Measurements from ENCODE around the gene BAK1. TPM values are rescaled to one million over a fixed set of nuclear protein-coding genes. Genes with fewer than 3 reads are reported as not detected.
A peak's percentile ranks its signal among the peaks of the same experiment; 100 is the strongest.

The BAK1 gene
- total RNA-seq, 1 experiment from 2014 or later: 18.9 TPM

DNA sequence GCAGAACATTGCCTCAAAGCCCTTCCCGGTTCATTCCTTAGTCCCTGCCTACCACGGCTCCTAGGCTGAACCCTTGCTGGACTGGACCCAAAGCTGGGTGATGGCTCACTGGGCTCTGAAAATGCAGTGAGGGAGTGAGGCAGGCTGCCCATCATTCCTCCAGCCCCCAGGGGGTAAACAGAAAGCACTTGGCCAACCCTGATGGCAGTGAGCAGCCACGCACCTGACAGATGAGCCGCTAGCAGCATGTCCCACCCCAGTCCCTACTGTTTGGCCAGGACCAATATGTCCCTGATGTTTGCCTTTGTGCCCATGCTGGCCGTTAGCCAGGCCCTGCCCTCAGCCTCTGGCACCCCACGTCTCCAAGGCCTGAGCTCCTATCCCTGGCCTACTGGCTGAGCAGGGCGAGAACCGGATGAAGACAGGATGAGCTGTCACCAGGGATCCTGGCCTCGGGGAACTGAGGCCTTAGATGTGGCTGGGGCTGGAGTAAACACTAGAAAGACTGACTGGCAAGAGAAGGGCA lies 19.4 kb upstream of the BAK1 start:
- H3K36me3 ChIP-seq (ENCODE audit: control insufficient read depth in 1 of 2, insufficient read depth in 2 of 2, low read length in 2 of 2): no peaks in the 10 kb centered on the region
- no peak overlapping the region for H3K4me3 ChIP-seq (replicated peaks in 1 of 2; ENCODE audit: low read depth in 1 of 2, low read length in 2 of 2)
- ATAC-seq: peak; percentile 79
- BruUV-seq (replicated peaks): no TSS peak
- no peaks in the 10 kb centered on the region for H3K9me3 ChIP-seq (ENCODE audit: control insufficient read depth in 1 of 2, insufficient read depth in 1 of 2, low read depth in 1 of 2, low read length in 2 of 2)
- no peaks in the 10 kb centered on the region for H4K20me1 ChIP-seq (ENCODE audit: insufficient read depth)
- H3K27ac ChIP-seq (ENCODE audit: low read depth, low read length): peak overlapping the region; percentile 46
- no peaks in the 10 kb centered on the region for H3K9me2 ChIP-seq (ENCODE audit: insufficient read depth)
- H3K4me2 ChIP-seq (ENCODE audit: low read length): peak overlapping the region; percentile 53
- ChIA-PET RAD21 (ENCODE audit: low non-redundant PET in 1 of 2, low total read pairs in 2 of 2, uncharacterized antibody in 2 of 2, unreplicated experiment in 2 of 2) (interaction anchor here in 1 of 2 experiments (0.7 kb wide), 1 partner anchor 124 kb away, joined by 8 read pairs; no protein-coding TSS in a partner anchor), POLR2A (interaction anchor here (0.8 to 2.2 kb wide), 2 partner anchors 9 to 15 kb away, joined by 3 to 8 read pairs; no protein-coding TSS in a partner anchor), CTCF (interaction anchor here (0.6 to 1.9 kb wide), 2 partner anchors 9 to 12 kb away, joined by 3 to 7 read pairs; no protein-coding TSS in a partner anchor)
- H3K27me3 ChIP-seq (ENCODE audit: insufficient read depth, low read length): no peaks in the 10 kb centered on the region
- H3K79me2 ChIP-seq (ENCODE audit: insufficient read depth, low read length): no peaks in the 10 kb centered on the region
- no peak for TF ChIP-seq EZH2 (IDR thresholded peaks at IDR 0.05)
- TF ChIP-seq, protein P1, sequence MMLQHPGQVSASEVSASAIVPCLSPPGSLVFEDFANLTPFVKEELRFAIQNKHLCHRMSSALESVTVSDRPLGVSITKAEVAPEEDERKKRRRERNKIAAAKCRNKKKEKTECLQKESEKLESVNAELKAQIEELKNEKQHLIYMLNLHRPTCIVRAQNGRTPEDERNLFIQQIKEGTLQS (IDR thresholded peaks at IDR 0.05): no peak
- peak; percentile 18 for TF ChIP-seq TCF7L2 (IDR thresholded peaks at IDR 0.05; ENCODE audit: borderline replicate concordance, extremely low read depth, insufficient read depth, insufficient read length)
- 0 out of 2 replicates have a peak, but pooled peaks have one; percentile 17 for TF ChIP-seq ZFX (IDR thresholded peaks at IDR 0.05)
- no peak for DNase-seq (ENCODE audit: low read depth, low spot score)
- no peak overlapping the region for H3K9ac ChIP-seq (ENCODE audit: low read length)
- intact Hi-C loops (cut with micrococcal nuclease): loop anchor here (1.0 kb wide), 1 partner anchor 9 kb away; no protein-coding TSS in a partner anchor
- H2AFZ ChIP-seq (ENCODE audit: low read depth, low read length, poor library complexity, severe bottlenecking): no peak overlapping the region
- H3K4me1 ChIP-seq (ENCODE audit: control insufficient read depth in 1 of 2, insufficient read depth in 2 of 2, low read length in 2 of 2): peaks cover 17 to 33% of the 10 kb centered on the region in 2 experiments

DNA sequence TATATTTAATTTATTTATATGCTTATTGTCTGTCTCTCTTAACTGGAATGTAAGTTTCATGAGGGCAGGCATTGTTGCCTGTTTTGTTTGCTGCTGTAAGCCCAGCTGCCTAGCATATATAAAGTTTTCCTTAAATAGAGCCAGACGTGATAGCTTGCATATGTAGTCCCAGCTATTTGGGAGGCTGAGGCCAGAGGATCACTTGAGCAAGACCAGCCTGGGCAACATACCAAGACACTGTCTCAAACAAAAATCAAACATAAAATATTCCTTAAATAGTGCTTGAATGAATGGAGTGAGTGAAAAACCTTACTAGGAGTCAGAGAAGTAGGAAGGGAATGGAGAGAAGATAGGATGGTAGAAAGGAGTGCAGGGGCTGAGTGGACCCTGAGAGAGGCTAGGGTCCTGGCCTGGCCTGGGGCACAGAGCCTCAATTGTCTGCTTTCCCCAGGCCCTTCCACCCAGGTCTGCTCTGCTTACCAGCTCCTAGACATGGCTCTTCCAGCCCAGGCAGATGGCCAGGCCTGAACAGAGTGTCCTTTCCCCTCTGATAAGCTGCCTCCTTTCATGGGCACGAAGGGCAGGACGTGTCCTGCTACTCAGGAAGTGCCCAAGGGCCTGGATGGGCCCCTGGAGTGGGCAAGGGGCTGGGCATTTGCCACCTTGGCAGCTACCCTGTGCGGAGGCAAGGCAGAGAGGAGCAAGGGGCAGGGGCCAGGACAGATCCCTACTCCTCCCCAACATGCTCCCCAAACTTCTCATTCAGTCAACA lies 17.7 kb upstream of the BAK1 start:
- Histone ChIP-seq H3K79me2 (ENCODE audit: insufficient read depth, low read length) (no peaks in the 10 kb centered on the region), H3K4me3 (replicated peaks in 1 of 2; ENCODE audit: low read depth in 1 of 2, low read length in 2 of 2) (no peak overlapping the region), H3K9ac (ENCODE audit: low read length) (no peak overlapping the region), H3K4me2 (ENCODE audit: low read length) (no peak overlapping the region), H3K9me3 (ENCODE audit: control insufficient read depth in 1 of 2, insufficient read depth in 1 of 2, low read depth in 1 of 2, low read length in 2 of 2) (no peaks in the 10 kb centered on the region), H3K36me3 (ENCODE audit: control insufficient read depth in 1 of 2, insufficient read depth in 2 of 2, low read length in 2 of 2) (no peaks in the 10 kb centered on the region), H3K4me1 (ENCODE audit: control insufficient read depth in 1 of 2, insufficient read depth in 2 of 2, low read length in 2 of 2) (peaks cover 17 to 38% of the 10 kb centered on the region in 2 experiments), H3K27me3 (ENCODE audit: insufficient read depth, low read length) (no peaks in the 10 kb centered on the region), H3K9me2 (ENCODE audit: insufficient read depth) (no peaks in the 10 kb centered on the region), H3K27ac (ENCODE audit: low read depth, low read length) (no peak overlapping the region), H4K20me1 (ENCODE audit: insufficient read depth) (no peaks in the 10 kb centered on the region), H2AFZ (ENCODE audit: low read depth, low read length, poor library complexity, severe bottlenecking) (no peak overlapping the region)
- intact Hi-C loops (cut with micrococcal nuclease): no loop called here
- ATAC-seq: no peak
- RAD21 ChIA-PET (ENCODE audit: low non-redundant PET in 1 of 2, low total read pairs in 2 of 2, uncharacterized antibody in 2 of 2, unreplicated experiment in 2 of 2): no interaction called here
- POLR2A ChIA-PET: interaction anchor here (2.2 kb wide), 1 partner anchor 8 kb away, joined by 8 read pairs; no protein-coding TSS in a partner anchor
- BruUV-seq (replicated peaks): no TSS peak
- no peak for DNase-seq (ENCODE audit: low read depth, low spot score)
- CTCF ChIA-PET: interaction anchor here (1.4 to 1.9 kb wide), 2 partner anchors 8 to 9 kb away, joined by 3 to 7 read pairs; no protein-coding TSS in a partner anchor
- TF ChIP-seq, protein P2, sequence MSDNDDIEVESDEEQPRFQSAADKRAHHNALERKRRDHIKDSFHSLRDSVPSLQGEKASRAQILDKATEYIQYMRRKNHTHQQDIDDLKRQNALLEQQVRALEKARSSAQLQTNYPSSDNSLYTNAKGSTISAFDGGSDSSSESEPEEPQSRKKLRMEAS (IDR thresholded peaks at IDR 0.05): no peak
- TF ChIP-seq TCF7L2 (IDR thresholded peaks at IDR 0.05; ENCODE audit: borderline replicate concordance, extremely low read depth, insufficient read depth, insufficient read length) (no peak), JUND (IDR thresholded peaks at IDR 0.05) (no peak), CBX3 (IDR thresholded peaks at IDR 0.05; ENCODE audit: low read depth) (no peak), SP1 (IDR thresholded peaks at IDR 0.05; ENCODE audit: low read depth) (no peak), CEBPB (IDR thresholded peaks at IDR 0.05; ENCODE audit: low read depth) (no peak), EZH2 (IDR thresholded peaks at IDR 0.05) (no peak), FOSL1 (IDR thresholded peaks at IDR 0.05; ENCODE audit: low read depth) (no peak)
- TF ChIP-seq, protein P3, sequence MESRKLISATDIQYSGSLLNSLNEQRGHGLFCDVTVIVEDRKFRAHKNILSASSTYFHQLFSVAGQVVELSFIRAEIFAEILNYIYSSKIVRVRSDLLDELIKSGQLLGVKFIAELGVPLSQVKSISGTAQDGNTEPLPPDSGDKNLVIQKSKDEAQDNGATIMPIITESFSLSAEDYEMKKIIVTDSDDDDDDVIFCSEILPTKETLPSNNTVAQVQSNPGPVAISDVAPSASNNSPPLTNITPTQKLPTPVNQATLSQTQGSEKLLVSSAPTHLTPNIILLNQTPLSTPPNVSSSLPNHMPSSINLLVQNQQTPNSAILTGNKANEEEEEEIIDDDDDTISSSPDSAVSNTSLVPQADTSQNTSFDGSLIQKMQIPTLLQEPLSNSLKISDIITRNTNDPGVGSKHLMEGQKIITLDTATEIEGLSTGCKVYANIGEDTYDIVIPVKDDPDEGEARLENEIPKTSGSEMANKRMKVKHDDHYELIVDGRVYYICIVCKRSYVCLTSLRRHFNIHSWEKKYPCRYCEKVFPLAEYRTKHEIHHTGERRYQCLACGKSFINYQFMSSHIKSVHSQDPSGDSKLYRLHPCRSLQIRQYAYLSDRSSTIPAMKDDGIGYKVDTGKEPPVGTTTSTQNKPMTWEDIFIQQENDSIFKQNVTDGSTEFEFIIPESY (IDR thresholded peaks at IDR 0.05; ENCODE audit: extremely low read depth, insufficient replicate concordance, low read length): no peak
- TF ChIP-seq, protein P4, sequence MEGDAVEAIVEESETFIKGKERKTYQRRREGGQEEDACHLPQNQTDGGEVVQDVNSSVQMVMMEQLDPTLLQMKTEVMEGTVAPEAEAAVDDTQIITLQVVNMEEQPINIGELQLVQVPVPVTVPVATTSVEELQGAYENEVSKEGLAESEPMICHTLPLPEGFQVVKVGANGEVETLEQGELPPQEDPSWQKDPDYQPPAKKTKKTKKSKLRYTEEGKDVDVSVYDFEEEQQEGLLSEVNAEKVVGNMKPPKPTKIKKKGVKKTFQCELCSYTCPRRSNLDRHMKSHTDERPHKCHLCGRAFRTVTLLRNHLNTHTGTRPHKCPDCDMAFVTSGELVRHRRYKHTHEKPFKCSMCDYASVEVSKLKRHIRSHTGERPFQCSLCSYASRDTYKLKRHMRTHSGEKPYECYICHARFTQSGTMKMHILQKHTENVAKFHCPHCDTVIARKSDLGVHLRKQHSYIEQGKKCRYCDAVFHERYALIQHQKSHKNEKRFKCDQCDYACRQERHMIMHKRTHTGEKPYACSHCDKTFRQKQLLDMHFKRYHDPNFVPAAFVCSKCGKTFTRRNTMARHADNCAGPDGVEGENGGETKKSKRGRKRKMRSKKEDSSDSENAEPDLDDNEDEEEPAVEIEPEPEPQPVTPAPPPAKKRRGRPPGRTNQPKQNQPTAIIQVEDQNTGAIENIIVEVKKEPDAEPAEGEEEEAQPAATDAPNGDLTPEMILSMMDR (IDR thresholded peaks at IDR 0.05 in 2 of 3, conservative IDR thresholded peaks at IDR 0.05 in 1 of 3; ENCODE audit: borderline replicate concordance in 1 of 3, insufficient read depth in 1 of 3, low read depth in 2 of 3, low read length in 2 of 3): no peak
- TF ChIP-seq, protein P1 (IDR thresholded peaks at IDR 0.05): no peak

Data from HCT116 (cell line).